Right renal cortex interstitium (tissue), 3 donors: ENCODE results near the gene CLDND2. TPM values are rescaled to one million over a fixed set of nuclear protein-coding genes. Genes with fewer than 3 reads are reported as not detected.
A peak's percentile ranks its signal among the peaks of the same experiment; 100 is the strongest.

Experiments used
- DNase-seq, 3 donors: peaks; one replicate each; pipeline ENCODE4 v3.0.0-alpha.2; 2013; ENCODE audit warnings: low read depth in 3 of 3, low spot score in 2 of 3
- polyA plus RNA-seq, 3 donors: library from polyadenylated mRNA; unstranded; fragments of 120-200 nt; gene quantifications; one replicate each; pipeline ENCODE4 v1.2.1, GENCODE V29; 2013; ENCODE audit not compliant: insufficient read length in 3 of 3

CLDND2 gene
- polyA plus RNA-seq, 3 donors: 0.79 to 1.4 (median 0.80) TPM

- DNase-seq: no peak
Measured at GRCh38 chr19:51386882-51387520, 18.2 kb upstream of the CLDND2 start.

- DNase-seq: no peak
Measured at GRCh38 chr19:51382004-51382403, 13.2 kb upstream of the CLDND2 start.

DNA sequence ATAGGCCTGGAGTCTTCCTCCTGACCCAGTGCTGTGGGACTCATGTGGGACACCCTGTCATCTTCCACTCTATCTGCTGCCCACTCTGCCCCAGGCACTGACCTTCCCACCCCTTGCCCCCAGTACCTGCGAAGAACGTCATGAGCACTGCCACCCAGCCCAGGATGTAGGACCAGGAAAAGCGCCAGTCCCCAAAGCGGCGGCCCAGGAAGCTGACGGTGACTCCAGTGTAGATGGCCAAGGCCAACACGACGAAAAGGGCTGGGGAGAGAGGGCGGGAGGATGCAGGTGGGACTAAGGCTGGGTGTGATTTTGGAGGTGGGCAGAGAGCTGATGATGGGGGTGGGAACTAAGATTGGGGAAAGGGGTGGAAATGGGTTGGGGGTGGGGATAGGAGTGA lies 11.6 kb upstream of the CLDND2 start:
- DNase-seq: no peak

DNA sequence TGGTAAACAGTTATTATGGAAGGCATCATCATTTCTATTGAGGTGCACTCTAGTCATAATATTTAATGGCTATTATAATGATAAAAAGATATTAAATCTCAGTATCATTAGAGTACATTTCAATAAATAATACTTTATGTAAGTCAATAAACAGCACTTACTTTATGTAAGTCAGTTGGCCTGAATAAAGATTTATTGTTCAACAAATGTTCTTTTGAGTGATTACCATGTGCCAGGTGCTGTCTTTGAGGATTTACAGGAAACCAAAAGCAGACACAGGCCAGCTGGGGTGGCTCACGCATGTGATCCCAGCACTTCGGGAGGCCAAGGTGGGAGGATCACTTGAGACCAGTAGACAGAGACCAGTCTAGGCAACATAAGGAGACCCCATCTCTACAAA lies 8.6 kb upstream of the CLDND2 start:
- no peak for DNase-seq

GRCh38 chr19:51375504-51376221 lies 6.9 kb upstream of the CLDND2 start:
- no peak for DNase-seq

DNA sequence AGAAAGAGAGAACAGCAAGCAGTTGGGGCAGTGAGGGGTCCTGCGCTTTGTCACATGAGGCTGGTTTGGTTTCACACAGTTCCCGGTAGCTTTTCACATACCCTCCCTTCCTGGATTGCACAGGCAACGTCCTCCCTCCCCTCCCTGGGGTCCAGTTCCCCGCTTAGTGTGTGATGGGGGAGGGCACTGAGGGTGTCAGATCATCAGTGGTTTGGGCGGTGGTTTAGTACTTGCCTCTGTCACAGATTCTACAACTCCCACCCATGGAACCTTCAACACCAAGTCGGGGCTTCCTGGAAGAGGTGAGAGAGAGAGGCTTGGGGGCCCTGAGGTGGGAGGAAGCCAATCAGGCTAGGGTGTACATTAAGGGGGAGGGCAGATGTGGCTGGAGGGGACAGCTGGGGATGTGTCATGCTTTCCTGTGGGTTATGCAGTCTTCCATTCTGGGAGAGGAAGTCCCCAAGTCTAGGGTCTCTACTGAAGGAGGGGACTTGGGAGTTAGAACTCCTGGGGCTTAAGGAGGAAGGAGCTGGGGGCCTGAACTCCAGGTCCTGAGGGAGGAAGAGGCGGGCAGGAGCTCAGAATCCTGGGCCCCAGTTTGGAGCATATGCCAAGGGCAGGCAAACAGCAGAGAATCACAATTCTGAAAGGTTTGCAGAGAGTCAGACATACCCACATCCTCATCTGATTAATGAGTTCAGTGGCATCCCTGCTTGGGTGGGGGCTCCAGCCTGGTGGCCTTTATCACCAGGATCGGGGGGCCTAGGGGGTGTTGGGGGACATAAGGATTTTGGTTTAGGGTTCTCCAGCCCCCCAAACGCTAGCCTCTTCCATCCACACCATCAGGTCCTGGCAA lies 4.1 kb upstream of the CLDND2 start, which contains the start of gene NKG7:
Gene NKG7, minus strand, starts transcription at position 6 of the 856 bp plus-strand sequence. CDS start 119 bp downstream, outside the sequence.
- no peak for DNase-seq

DNA sequence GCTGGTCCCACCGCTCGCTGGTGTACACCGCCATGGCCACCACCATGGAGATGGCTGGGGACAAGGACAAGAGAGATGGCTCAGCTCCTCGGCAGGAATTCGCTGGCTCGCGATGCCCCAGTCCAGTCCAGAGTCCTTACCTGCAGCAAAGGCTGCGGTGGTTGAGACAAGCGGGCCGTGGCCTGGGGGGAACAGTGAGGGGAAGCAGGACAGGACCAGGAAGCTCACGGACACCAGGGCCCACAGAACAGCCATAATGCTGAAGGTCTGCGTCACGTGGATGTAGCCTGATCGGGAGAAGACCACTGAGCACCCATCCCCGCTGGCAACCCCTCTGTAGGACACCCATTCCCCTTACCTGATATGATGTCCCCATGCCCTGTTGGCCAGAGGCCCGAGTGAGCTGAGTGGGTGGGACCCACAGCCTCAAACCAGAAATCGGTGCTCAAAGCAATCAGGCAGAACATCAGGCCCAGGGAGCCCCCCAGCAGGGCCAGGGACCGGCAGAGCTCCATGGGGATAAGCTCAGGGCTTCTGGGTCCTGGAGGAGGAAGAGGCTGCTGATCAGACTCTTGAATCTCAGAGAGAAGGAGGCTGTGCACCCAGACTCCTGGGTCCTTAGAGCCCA lies 3.3 kb upstream of the CLDND2 start:
- no peak for DNase-seq

DNA sequence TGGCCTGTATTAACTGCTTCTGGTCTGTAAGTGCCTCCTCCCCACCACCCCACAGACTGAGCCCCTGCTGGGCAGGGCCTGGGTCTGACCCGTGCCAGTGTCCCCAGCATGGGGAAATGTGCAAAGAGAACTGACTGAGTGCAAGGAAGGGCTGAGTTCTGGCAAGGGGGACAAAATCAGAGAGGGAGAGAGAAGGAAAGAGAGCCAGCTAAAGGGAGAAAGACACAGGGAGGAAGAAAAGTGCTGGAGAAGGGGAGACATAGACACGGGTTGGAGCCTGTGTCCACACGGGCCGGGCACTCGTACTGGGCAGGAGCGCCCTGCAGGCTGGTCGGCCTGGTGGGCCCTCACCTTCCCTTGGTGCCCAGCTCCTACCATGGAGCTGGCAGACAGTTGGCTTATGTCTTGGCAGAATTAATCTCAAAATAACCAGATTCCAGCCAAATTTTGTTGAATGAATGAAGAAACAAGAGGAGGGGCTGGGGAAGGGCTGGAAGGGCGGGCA lies 2.4 kb upstream of the CLDND2 start:
- DNase-seq: no peak

GRCh38 chr19:51370230-51370629 lies 1.4 kb upstream of the CLDND2 start:
- DNase-seq: no peak

- peak; percentile 92 to 95 (median 94) for DNase-seq
Measured at GRCh38 chr19:51367565-51368365, 1.0 kb downstream of the CLDND2 start.

- no peak for DNase-seq
Measured at GRCh38 chr19:51367255-51367564, 1.6 kb downstream of the CLDND2 start.

DNA sequence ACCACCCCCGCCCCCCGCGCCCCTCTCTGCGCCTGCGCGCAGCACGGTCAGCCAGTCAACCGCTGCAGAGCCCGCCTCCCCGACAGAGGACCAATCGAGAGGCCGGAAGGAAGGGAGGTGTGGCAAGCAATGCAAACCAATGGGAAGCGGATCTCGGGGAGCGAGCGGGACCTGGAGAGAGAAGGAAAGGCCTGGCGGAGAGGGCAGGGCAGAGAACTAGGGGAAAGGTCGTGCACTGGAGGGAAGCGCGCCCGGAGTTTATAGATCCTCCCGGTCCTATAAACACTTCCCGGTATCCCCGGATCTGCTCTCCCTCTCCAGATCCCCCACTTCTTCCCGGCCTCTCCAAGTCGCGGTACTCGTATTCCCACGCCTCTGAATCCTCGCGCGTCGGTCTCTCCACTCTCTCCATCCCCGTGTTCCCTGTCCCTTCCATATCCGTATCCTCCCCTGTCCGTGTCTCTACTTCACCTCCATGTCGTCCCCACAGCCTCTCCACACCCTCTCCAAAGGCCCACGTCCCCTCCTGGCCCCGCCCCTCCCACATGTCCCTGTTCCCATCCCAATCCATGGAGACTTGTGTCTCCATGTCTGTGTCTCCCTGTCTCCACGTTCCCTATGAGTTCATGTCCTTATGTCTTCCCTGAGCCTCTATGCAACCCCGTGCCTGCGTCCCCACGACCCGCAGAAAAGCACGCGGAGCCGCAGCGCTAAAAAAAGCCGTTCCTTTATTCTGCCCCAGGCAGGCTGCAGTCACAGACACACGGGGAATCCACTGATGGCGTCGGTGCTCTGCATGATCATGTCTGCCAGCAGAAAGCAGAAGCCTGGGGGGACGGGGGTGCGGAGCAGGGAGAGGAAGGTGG lies 2.2 kb downstream of the CLDND2 start:
- DNase-seq: peak; percentile 87 to 97 (median 96)

DNA sequence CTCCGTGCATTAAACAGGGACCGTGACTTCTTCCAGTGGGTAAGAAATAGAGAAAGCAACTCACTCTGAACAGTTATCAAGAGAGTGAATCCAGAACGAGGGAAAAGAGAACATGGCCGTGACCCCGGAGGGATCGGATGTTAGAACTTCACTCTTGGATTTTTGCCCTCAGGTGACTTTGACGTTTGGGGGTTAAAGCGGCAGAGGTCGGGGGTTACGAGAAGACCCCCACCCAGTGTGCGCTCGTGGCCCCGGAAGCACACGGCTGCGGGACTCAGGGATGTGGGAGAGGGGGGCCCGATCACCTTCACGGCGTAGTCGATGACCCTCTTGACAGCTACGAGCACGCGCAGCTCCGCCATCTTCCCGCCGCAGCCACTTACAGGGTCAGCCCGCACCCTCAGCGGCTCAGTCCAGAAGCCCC lies 2.8 kb downstream of the CLDND2 start, which contains the start of gene ETFB:
Gene ETFB, minus strand, starts transcription at position 424 of the 424 bp plus-strand sequence. Its CDS starts 62 bp downstream, at position 362.
- DNase-seq: peak in 2 of 3 donors; percentile 7 to 19

- DNase-seq: peak in 1 of 3 donors; percentile 23
Measured at GRCh38 chr19:51365211-51365964, 3.4 kb downstream of the CLDND2 start.

- no peak for DNase-seq
Measured at GRCh38 chr19:51364200-51365106, 4.3 kb downstream of the CLDND2 start.

GRCh38 chr19:51361239-51361638 lies 7.6 kb downstream of the CLDND2 start:
- DNase-seq: no peak

GRCh38 chr19:51359294-51359693 lies 9.5 kb downstream of the CLDND2 start:
- DNase-seq: no peak
